Measurements from ENCODE around the gene TMEM126B. TPM values are rescaled to one million over a fixed set of nuclear protein-coding genes. Genes with fewer than 3 reads are reported as not detected.
"Not testable (repeated sequence)": the region's sequence is repeated elsewhere in the genome, so short reads cannot be mapped to it uniquely, and the experiment has no call there.

TMEM126B gene
- total and polyA plus RNA-seq, 8 donors, result 9.7 to 39.3 (median 16.7) TPM

DNA sequence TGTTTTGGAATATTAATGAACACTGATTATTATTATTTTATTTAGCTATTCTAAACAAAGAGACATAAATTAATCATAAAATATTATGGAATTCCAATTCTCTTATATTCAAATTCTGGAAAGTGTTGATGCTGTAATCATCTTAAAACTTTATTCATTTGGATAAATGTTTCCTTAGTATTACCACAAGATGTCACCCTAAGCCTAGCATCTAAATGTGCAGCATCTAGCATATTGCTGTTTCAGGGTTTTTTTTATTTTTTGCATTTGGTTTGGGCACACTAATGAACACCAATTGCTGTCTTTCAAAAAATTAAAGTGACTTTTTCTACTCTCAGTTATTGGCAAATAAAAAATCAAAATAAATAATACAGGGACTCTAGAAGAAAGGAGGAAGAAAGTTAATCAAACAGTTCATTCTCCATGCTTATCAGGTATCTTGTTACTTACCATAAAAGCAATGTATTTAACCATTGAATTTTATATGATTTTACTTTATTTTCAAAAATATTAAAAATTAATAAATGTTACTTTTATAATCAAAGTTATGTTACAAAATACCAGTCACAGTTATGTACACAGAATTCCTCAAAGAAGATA lies 33.0 kb upstream of the TMEM126B start:
- FAIRE-seq (peak; percentile 98), ATAC-seq (peak; percentile 71 to 86 (median 86)), DNase-seq (no peak)
- Histone ChIP-seq H3K4me1 (no peaks in the 10 kb centered on the region), H3K9me3 (no peaks in the 10 kb centered on the region), H3K27me3 (no peaks in the 10 kb centered on the region), H3K27ac (no peak overlapping the region), H3K36me3 (no peaks in the 10 kb centered on the region), H3K4me3 (no peak overlapping the region)
- peak in 3 of 4 donors; percentile 27 to 34 (median 29) for TF ChIP-seq CTCF (IDR thresholded peaks at IDR 0.05)
- intact Hi-C loops (cut with DNase I), result no loop called here

DNA sequence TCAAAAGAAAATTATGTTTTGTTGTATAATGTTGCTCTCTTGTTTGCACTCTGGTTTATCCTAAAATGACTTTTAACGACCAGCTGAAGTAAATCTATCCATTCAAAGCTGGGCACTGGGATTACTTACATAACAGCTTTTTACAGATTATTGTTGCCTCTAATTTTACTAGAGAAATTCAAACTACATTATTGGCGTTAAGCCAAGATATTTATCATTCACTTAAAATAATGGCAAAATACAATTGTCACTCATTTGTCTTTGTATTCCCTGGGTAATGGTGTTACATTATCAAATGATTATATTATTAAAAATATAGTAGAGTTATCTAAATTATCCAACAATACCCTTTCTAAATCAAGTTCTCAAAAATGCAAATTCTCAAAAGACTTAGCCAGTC lies 31.5 kb upstream of the TMEM126B start:
- intact Hi-C loops (cut with DNase I), result no loop called here
- TF ChIP-seq CTCF (IDR thresholded peaks at IDR 0.05), result no peak
- Histone ChIP-seq H3K4me3 (no peak overlapping the region), H3K4me1 (no peaks in the 10 kb centered on the region), H3K27ac (no peak overlapping the region), H3K36me3 (no peaks in the 10 kb centered on the region), H3K9me3 (no peaks in the 10 kb centered on the region), H3K27me3 (no peaks in the 10 kb centered on the region)
- ATAC-seq (no peak), DNase-seq (no peak), FAIRE-seq (no peak)
- 59 to 66% methylated on average over 2 of the region's 2 CpGs for WGBS, 2 donors

GRCh38 chr11:85599083-85599482 lies 29.3 kb upstream of the TMEM126B start:
- Histone ChIP-seq H3K4me3 (no peak overlapping the region), H3K36me3 (no peaks in the 10 kb centered on the region), H3K9me3 (no peaks in the 10 kb centered on the region), H3K27ac (no peak overlapping the region), H3K4me1 (no peaks in the 10 kb centered on the region), H3K27me3 (no peaks in the 10 kb centered on the region)
- DNase-seq (no peak), FAIRE-seq (no peak), ATAC-seq (no peak)
- 62 to 71% methylated on average over 5 of the region's 5 CpGs for WGBS, 2 donors
- TF ChIP-seq CTCF (IDR thresholded peaks at IDR 0.05), result no peak
- intact Hi-C loops (cut with DNase I), result no loop called here

DNA sequence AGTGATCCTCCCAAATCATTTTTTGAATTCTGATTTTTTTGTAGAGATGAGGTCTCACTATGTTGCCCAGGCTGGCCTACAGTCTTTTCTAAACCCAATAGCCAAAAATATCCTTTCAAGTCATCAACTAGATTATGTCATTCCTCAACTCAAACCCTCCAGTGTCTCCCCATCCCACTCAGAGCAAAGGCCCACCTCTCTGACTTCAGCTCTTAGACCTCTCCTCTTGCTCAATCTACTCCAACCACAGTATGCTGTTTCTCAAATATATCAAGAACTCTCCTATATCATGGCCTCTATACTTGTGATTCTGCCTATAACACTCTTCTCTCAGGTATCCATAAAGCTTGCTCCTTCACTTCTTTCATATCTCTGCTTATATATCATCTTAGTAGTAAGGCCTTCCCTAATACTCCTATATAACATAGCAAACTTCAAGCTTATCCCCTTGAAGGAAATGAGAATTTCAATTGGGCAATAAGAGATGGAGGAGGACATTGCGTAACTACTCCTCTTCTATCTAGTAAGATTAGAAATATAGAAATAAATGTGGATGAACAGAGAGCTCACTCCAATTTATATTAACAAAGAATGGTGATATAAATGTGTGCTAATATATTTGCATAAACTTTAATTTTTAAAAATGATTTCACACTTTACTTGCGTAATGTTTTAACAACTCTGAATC lies 25.7 kb upstream of the TMEM126B start:
- Histone ChIP-seq H3K27ac (no peak overlapping the region), H3K4me3 (no peak overlapping the region), H3K27me3 (no peaks in the 10 kb centered on the region), H3K36me3 (no peaks in the 10 kb centered on the region), H3K4me1 (no peaks in the 10 kb centered on the region), H3K9me3 (no peaks in the 10 kb centered on the region)
- 89 to 94% methylated on average over 2 of the region's 2 CpGs for WGBS, 2 donors
- DNase-seq (no peak), FAIRE-seq (no peak), ATAC-seq (no peak)
- intact Hi-C loops (cut with DNase I), result loop anchor here in 1 of 3 donors (5.0 kb wide), 1 partner anchor 245 kb away; no protein-coding TSS in a partner anchor
- no peak for TF ChIP-seq CTCF (IDR thresholded peaks at IDR 0.05)

GRCh38 chr11:85603220-85603619 lies 25.2 kb upstream of the TMEM126B start:
- FAIRE-seq (no peak), ATAC-seq (no peak), DNase-seq (no peak)
- TF ChIP-seq CTCF (IDR thresholded peaks at IDR 0.05), result no peak
- no peaks in the 10 kb centered on the region for H3K9me3 ChIP-seq
- H3K27me3 ChIP-seq, result no peaks in the 10 kb centered on the region
- 69 to 80% methylated on average over 4 of the region's 4 CpGs for WGBS, 2 donors
- no peak overlapping the region for H3K27ac ChIP-seq
- H3K4me1 ChIP-seq, result no peaks in the 10 kb centered on the region
- H3K36me3 ChIP-seq, result no peaks in the 10 kb centered on the region
- no peak overlapping the region for H3K4me3 ChIP-seq
- intact Hi-C loops (cut with DNase I), result loop anchor here in 1 of 3 donors (5.0 kb wide), 1 partner anchor 244 kb away; no protein-coding TSS in a partner anchor

DNA sequence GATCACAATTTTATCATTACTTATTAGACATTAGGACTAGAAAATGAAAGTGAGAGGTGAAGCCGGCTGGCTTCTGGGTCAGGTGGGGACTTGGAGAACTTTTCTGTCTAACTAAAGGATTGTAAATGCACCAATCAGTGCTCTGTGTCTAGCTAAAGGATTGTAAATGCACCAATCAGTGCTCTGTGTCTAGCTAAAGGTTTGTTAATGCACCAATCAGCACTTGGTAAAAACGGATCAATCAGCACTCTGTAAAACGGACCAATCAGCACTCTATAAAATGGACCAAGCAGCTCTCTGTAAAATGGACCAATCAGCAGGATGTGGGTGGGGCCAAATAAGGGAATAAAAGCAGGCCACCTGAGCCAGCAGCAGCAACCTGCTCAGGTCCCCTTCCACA lies 22.2 kb upstream of the TMEM126B start:
- DNase-seq; intact Hi-C loops (cut with DNase I); H3K36me3 ChIP-seq; H3K4me3 ChIP-seq; H3K9me3 ChIP-seq; ATAC-seq; H3K27me3 ChIP-seq; H3K27ac ChIP-seq; FAIRE-seq; H3K4me1 ChIP-seq: not testable (repeated sequence)
- 87 to 94% methylated on average over 3 of the region's 3 CpGs for WGBS, 2 donors

DNA sequence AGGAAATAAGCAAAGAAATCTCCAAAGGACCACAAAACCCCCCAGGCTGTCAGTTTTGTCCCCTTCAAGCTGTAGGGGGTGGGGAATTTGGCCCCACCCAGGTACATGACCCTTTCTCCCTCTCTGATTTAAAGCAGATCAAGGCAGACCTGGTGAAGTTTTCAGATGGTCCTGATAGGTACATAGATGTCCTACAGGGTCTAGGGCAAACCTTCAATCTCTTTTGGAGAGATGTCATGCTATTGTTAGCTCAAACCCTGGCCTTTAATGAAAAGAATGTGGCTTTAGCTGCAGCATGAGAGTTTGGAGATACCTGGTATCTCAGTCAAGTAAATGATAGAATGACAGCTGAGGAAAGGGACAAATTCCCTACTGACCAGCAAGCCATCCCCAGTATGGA lies 19.8 kb upstream of the TMEM126B start:
- H3K27me3 ChIP-seq; FAIRE-seq; H3K27ac ChIP-seq; H3K9me3 ChIP-seq; ATAC-seq; H3K4me1 ChIP-seq; H3K36me3 ChIP-seq; H3K4me3 ChIP-seq; intact Hi-C loops (cut with DNase I); DNase-seq: not testable (repeated sequence)
